T-helper 17 cell (primary cell): ENCODE data around the gene GHRH. TPM values are rescaled to one million over a fixed set of nuclear protein-coding genes. Genes with fewer than 3 reads are reported as not detected.

Experiments
- ATAC-seq: fragments of 150-1000 bp; cut with Tn5 transposase; 2 replicates; pipeline ENCODE4 v1.10.0; 2021; ENCODE audit warnings: mild to moderate bottlenecking, moderate library complexity
- DNase-seq, 3 donors: peaks; one replicate each; pipeline versions ENCODE4 v3.0.0 to v3.0.0-alpha.2; 2020 to 2021
- H3K9me3 ChIP-seq: one replicate; pipeline ENCODE4 v1.7.0; 2013; ENCODE audit warnings: low read length, mild to moderate bottlenecking; ENCODE audit not compliant: control insufficient read depth, poor library complexity, severe bottlenecking
- H3K27ac Mint-ChIP-seq: one replicate; pipeline ENCODE4 v1.8.0; 2022; ENCODE audit warnings: mild to moderate bottlenecking, moderate library complexity, mixed read lengths
- H3K27me3 Mint-ChIP-seq: one replicate; pipeline ENCODE4 v1.8.0; 2022; ENCODE audit warnings: mixed read lengths
- H3K36me3 Mint-ChIP-seq: one replicate; pipeline ENCODE4 v1.8.0; 2022; ENCODE audit warnings: low read depth, mixed read lengths
- H3K4me1 Mint-ChIP-seq: one replicate; pipeline ENCODE4 v1.8.0; 2022; ENCODE audit warnings: mild to moderate bottlenecking, mixed read lengths
- H3K4me3 Mint-ChIP-seq: one replicate; pipeline ENCODE4 v1.8.0; 2022; ENCODE audit warnings: mild to moderate bottlenecking, moderate library complexity, mixed read lengths
- total RNA-seq, 4 donors: library from RNA in 2 of 4; stranded (reverse) in 2 of 4; gene quantifications; one replicate each; pipeline ENCODE4 v1.2.3 and lab custom pipeline; 2022 to 2026

The GHRH gene
- total RNA-seq, 2 donors from 2014 or later = not detected

DNA sequence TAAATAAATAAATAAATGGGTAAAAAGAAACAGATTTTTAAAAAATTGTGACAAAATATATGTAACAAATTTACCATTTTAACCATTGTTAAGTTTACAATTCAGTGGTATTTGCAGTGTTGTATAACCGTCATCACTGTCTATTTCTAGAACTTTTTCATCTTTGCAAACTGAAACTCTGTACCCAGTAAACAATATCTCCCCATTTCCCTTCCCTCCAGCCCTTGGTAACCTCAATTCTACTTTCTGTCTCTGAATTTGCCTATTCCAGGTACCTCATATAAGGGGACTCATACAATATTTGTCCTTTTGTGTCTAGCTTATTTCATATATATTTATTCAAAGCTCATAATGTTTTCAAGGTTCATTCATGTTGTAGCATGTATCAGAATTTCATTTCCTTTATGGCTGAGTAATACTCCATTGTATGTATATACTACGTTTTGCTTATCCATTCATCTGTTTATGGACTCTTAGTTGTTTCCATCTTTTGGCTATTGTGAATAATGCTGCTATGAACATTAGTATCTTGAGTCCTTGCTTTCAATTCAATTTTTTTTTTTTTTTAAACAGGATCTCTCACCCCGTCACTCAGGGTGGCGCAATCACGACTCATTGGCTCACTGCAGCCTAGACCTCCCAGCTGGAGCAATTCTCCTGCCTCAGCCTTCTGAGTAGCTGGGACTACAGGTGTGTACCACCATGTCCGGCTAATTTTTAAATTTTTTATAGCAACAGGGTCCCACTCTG lies 36.8 kb upstream of the GHRH start:
- H3K27me3 Mint-ChIP-seq = no peaks in the 10 kb centered on the region
- H3K4me1 Mint-ChIP-seq = peaks cover 33% of the 10 kb centered on the region

DNA sequence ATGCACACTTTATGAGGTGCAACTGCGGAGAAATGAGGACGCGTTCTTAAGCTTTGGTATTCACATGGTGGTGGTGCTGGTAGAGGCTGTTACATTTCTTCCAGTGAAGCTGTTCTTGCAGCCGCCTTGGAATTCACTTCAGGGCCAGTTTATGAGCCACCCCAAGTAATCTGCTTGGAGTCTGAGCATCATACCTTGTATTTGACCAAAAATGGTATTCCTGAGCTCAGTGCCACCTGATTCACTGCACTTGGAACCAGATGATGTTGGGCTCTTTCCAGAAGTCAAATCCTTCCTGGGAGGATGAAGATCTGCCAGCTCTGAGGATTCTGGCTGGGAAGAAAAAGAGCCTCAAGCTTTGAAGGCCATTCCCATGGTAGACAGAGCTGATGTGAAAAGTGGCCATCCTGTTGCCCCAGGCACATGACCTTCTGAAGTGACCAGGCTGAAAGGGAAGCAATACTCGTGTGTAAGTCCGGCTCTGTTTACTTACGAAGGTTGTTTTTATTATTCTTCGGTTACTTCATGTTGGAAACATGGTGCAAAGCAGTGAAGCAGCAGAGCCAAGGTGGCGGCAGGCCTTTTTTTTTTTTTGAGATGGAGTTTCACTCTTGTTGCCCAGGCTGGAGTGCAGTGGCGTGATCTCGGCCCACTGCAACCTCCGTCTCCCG lies 35.6 kb upstream of the GHRH start:
- peaks cover 10% of the 10 kb centered on the region for H3K36me3 Mint-ChIP-seq
- no peaks in the 10 kb centered on the region for H3K27me3 Mint-ChIP-seq
- H3K4me3 Mint-ChIP-seq = no peak overlapping the region
- no peaks in the 10 kb centered on the region for H3K9me3 ChIP-seq
- ATAC-seq = no peak
- peaks cover 35% of the 10 kb centered on the region for H3K4me1 Mint-ChIP-seq
- no peak for DNase-seq
- H3K27ac Mint-ChIP-seq = no peak overlapping the region

More for the DNA sequence above, 36.8 kb upstream of the GHRH start:
- H3K36me3 Mint-ChIP-seq = peaks cover 8% of the 10 kb centered on the region
- no peak for ATAC-seq
- DNase-seq = no peak
- H3K4me3 Mint-ChIP-seq = no peak overlapping the region
- no peak overlapping the region for H3K27ac Mint-ChIP-seq
- no peaks in the 10 kb centered on the region for H3K9me3 ChIP-seq

DNA sequence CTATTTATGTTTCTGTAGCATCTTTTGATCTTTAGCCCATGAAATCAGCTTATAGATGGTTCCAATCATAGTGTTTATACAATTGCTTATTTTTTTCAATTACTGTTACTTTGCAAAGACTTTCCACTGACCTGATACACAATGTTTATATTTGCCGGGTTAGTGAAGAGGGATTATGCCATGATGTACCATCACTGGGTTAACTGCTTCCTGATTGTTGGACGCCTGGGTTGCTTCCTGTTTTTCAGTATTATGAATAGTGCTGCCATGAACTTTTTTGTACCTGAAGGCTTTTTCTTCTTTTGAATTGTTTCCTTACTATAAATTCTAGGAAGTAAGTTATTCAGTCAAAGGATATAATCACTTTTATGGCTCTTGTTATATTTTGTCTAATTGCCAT lies 34.8 kb upstream of the GHRH start:
- ATAC-seq = no peak
- H3K27me3 Mint-ChIP-seq = no peaks in the 10 kb centered on the region
- H3K4me3 Mint-ChIP-seq = no peak overlapping the region
- H3K4me1 Mint-ChIP-seq = peaks cover 34% of the 10 kb centered on the region
- no peak for DNase-seq
- no peak overlapping the region for H3K27ac Mint-ChIP-seq
- H3K36me3 Mint-ChIP-seq = peaks cover 10% of the 10 kb centered on the region
- H3K9me3 ChIP-seq = no peaks in the 10 kb centered on the region

DNA sequence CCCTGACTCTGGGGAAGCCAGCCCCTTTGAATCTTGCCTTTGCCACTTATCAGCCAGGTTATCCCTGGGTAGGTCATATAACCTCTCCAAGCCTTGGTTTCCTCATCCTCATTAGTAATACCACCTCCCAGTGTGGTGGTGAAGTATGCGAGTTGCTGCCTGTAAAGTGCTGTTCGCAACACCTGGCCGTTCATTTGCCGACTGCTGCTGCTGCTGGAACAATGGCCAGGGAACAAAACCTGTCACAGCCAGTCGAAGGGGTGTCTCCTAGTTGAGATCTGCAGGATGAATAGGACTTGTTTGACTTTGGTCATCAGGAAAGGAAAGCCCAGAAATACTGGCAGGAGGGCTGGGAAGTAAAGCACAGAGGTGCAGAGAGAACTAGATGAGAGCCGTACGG lies 34.0 kb upstream of the GHRH start:
- Mint-ChIP-seq H3K27ac (peak overlapping the region; percentile 29), H3K27me3 (no peaks in the 10 kb centered on the region), H3K36me3 (peaks cover 10% of the 10 kb centered on the region), H3K4me1 (peaks cover 36% of the 10 kb centered on the region), H3K4me3 (no peak overlapping the region)
- no peaks in the 10 kb centered on the region for H3K9me3 ChIP-seq
- ATAC-seq (no peak), DNase-seq (no peak)

DNA sequence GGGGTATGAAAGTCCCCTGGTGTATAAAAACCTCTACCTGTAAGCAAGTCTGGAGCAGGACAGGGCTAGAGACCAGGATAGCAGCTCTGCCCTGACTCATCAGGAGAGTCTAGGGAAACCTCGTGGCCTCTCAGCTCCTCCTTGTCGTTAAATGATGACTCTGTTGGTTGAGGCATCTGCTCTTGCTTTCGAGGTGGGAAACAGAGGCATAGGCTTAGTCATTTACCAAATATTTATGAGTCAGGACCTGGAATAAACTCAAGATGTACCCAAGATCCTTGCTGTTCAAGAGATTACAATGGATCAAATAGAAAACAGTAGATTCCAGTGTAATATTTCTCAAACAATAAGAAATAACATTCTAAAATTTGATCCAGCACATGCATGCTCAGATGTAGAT lies 33.4 kb upstream of the GHRH start:
- peaks cover 32% of the 10 kb centered on the region for H3K4me1 Mint-ChIP-seq
- no peak overlapping the region for H3K4me3 Mint-ChIP-seq
- peaks cover 6% of the 10 kb centered on the region for H3K36me3 Mint-ChIP-seq
- ATAC-seq (no peak), DNase-seq (no peak)
- no peaks in the 10 kb centered on the region for H3K27me3 Mint-ChIP-seq
- H3K9me3 ChIP-seq = no peaks in the 10 kb centered on the region
- peak overlapping the region; percentile 29 for H3K27ac Mint-ChIP-seq

DNA sequence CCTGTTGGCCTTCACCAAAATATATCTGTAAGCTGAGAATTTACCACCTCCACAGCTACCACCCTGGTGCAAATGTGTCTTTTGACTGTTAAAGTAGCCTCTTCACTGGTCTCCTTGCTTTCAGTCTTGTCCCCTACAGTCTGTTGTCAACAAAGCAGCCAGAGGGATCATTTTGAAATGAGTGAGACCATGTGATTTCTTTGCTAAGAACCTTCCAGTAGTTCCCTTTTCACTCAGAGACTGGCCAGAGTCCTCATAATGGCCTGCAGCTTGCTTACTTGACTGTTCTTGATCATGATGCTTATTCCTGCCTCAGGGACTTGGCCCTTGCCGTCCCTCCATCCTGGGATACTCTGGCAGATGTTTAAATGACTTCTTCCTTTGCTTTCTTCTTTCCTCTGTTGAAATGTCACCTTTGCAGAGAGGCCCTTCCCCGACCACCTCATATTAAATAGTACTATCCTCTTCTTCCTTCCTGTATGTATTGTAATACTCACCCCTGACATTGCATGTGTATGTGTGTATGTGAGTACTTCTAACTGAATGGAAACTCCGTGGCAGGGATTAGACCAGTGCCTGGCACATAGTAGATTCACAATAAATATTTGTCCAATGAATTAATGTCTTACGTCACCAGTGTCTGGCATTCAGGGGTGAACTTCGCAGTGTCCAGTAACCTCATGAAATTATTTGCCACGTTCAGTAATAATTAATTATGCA lies 32.8 kb upstream of the GHRH start:
- DNase-seq (no peak), ATAC-seq (no peak)
- Mint-ChIP-seq H3K27me3 (no peaks in the 10 kb centered on the region), H3K4me1 (peaks cover 33% of the 10 kb centered on the region), H3K36me3 (peaks cover 6% of the 10 kb centered on the region), H3K4me3 (no peak overlapping the region), H3K27ac (no peak overlapping the region)
- H3K9me3 ChIP-seq = no peaks in the 10 kb centered on the region

DNA sequence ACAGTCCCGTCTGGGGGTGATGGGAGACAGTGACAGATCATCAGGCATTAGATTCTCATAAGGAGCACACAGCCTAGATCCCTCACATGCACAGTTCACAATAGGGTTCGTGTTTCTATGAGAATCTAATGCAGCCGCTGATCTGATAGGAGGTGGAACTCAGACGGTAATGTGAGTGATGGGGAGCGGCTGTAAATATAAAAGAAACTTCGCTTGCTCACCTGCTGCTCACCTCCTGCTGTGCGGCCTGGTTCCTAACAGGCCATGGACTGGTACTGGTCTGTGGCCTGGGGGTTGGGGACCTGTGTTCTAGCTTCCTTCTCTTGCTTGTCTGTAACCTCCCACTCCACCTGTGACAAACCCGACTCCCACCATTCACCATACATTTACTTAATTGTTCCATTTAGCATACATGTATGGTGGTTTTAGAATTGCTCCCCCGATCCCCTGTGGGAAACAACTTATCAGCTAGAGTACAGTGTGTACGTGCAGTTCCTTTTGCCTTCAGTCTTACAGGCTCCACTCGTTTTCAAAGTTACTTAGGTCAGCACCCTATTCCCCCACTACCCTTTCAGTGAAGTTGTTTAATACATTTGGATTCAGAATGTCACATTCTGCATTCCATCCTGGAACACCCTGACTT lies 31.8 kb upstream of the GHRH start:
- no peak overlapping the region for H3K27ac Mint-ChIP-seq

DNA sequence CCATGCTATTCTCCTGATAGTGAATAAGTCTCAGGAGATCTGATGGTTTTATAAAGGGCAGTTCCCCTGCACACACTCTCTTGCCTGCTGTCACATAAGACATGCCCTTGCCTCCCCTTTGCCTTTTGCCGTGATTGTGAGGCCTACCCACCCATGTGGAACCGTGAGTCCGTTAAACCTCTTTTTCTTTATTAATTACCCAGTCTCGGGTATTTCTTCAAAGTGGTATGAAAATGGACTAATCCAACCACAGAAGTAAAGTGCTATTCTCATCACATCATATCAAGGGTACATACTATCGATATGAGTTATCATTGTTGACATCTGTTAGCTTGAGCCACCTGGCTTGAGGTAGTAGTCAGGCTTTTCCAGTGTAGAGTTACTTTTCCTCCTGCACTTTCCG lies 30.1 kb upstream of the GHRH start:
- Mint-ChIP-seq H3K27ac (no peak overlapping the region), H3K36me3 (peaks cover 6% of the 10 kb centered on the region), H3K4me1 (peaks cover 31% of the 10 kb centered on the region), H3K4me3 (no peak overlapping the region), H3K27me3 (peaks cover 6% of the 10 kb centered on the region)
- ATAC-seq (no peak), DNase-seq (no peak)
- peaks cover 3% of the 10 kb centered on the region for H3K9me3 ChIP-seq

More for the DNA sequence above, 31.8 kb upstream of the GHRH start:
- ATAC-seq (no peak), DNase-seq (no peak)
- peaks cover 3% of the 10 kb centered on the region for H3K9me3 ChIP-seq
- H3K36me3 Mint-ChIP-seq = peaks cover 6% of the 10 kb centered on the region
- H3K4me3 Mint-ChIP-seq = no peak overlapping the region
- H3K4me1 Mint-ChIP-seq = peaks cover 37% of the 10 kb centered on the region
- no peaks in the 10 kb centered on the region for H3K27me3 Mint-ChIP-seq

DNA sequence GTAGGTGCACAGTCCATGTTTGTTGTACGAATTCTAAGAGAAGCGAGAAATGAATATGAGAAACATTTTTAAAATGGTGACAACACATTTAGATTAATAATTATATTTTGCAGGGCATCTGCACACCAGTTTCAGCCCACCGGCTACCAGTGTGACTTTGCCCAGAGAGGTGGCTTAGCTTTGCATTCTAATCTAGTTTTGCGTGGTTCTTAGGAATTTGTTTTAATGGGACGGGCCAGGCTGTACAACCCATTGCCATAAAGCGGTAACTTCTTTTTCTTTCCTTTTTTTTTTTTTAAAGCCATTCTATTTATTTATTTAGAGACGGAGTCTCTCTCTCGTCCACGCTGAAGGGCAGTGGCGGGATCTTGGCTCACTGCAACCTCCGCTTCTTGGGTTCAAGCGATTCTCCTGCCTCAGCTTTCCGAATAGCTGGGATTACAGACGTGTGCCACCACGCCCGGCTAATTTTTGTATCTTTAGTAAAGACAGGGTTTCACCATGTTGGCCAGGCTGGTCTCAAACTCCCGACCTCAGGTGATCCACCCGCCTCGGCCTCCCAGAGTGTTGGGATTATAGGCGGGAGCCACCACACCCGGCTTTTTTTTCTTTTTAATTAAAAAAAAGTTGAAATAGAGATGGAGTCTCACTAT lies 28.7 kb upstream of the GHRH start:
- Mint-ChIP-seq H3K36me3 (peaks cover 6% of the 10 kb centered on the region), H3K27me3 (peaks cover 12% of the 10 kb centered on the region), H3K4me1 (peaks cover 25% of the 10 kb centered on the region), H3K4me3 (peak overlapping the region; percentile 92), H3K27ac (peak overlapping the region; percentile 91)
- peaks cover 3% of the 10 kb centered on the region for H3K9me3 ChIP-seq
- ATAC-seq = no peak
- DNase-seq = no peak

DNA sequence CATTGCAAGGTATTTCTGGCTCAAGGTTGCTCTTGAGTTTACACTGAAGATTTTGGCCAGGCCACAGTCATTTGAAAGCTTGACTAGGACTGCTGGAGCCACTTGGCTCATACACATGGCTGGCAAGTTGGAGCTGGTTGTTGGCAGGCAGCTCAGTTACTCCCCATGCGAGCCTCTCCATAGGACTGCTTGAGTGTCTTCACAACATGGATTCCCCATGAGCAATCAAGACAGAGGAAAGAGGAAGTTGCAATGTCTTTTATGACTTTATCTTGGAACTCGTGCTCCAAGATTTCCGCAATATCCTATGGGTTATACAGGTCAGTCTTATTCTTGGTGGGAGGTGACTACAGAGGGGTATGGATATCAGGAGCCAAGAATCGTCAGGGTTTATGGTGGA lies 26.5 kb upstream of the GHRH start:
- ATAC-seq = no peak
- Mint-ChIP-seq H3K27me3 (peaks cover 12% of the 10 kb centered on the region), H3K4me3 (no peak overlapping the region), H3K27ac (no peak overlapping the region), H3K36me3 (peaks cover 2% of the 10 kb centered on the region), H3K4me1 (peaks cover 15% of the 10 kb centered on the region)
- no peak for DNase-seq
- peaks cover 3% of the 10 kb centered on the region for H3K9me3 ChIP-seq

DNA sequence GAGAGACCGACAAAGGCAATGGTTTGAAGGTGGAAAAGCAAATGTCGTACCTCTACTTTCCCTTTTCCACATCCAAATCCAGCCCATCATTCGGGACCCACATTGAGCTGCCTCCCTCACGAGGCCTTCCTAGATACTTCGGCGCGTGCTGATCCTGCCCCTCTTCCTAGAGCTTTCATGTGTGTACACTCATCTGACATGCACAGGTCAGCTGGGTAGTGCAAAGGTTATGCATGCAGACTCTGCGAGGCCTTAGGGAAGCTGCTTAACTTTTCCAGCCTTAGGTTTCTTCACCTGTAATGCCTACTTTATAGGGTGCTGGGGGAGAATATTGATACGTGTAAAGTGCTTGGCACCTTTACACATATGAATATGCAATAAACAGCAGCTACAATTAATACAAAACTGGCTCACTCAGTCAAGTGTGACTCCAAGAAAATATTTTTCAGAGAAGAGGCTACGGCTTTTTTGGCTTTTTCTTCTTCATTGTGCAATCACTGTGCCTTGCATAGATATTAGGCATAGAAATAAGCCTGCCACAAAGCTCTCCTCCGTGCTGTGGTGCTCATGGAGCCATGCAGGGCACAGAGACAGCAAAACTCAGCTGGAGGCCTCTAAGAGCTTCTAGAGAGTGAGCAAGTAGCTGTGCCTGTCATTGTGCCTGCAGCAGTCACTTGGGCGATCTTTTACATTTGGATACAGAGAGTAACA lies 24.2 kb upstream of the GHRH start:
- Mint-ChIP-seq H3K4me1 (peaks cover 6% of the 10 kb centered on the region), H3K27me3 (peaks cover 12% of the 10 kb centered on the region), H3K4me3 (no peak overlapping the region), H3K36me3 (no peaks in the 10 kb centered on the region), H3K27ac (no peak overlapping the region)
- DNase-seq (no peak), ATAC-seq (no peak)
- H3K9me3 ChIP-seq = peaks cover 3% of the 10 kb centered on the region

DNA sequence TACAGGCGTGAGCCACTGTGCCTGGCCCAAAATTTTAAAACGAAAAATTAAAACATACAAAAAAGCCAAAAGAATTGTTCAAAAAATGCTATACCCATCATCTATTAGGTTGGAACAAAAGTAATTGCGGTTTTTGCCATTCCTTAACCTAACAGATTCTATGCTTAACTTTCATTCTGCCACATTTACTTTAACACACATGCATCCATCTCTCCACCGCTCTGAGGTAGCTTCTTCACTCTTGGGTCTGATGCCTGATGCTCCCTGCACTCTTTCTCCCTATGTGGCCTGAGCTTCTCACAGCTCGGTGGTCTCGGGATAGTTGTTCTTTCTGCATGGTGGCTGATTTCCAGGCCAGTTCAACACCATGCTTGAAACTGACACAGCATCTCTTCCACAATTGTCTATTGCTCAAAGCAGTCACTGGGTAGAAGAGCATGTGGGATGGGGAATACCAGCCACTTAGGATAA lies 23.1 kb upstream of the GHRH start:
- H3K27me3 Mint-ChIP-seq = peaks cover 12% of the 10 kb centered on the region
- H3K27ac Mint-ChIP-seq = no peak overlapping the region
- H3K4me3 Mint-ChIP-seq = no peak overlapping the region
- H3K36me3 Mint-ChIP-seq = no peaks in the 10 kb centered on the region
- H3K4me1 Mint-ChIP-seq = peaks cover 6% of the 10 kb centered on the region
- H3K9me3 ChIP-seq = peaks cover 3% of the 10 kb centered on the region
- ATAC-seq = no peak
- DNase-seq = no peak
